GM19240 (cell line): ENCODE measurements around the gene SEPHS1.

ENCODE experiments used
- DNase-seq: peaks from one replicate; pipeline ENCODE4 v3.0.0; 2011; ENCODE audit warnings: low spot score; ENCODE audit not compliant: insufficient read length

The SEPHS1 gene

GRCh38 chr10:13328613-13329012 lies 19.5 kb downstream of the SEPHS1 start:
- DNase-seq = no peak

GRCh38 chr10:13328126-13328525 lies 20.0 kb downstream of the SEPHS1 start:
- no peak for DNase-seq

GRCh38 chr10:13327534-13327933 lies 20.6 kb downstream of the SEPHS1 start:
- DNase-seq = no peak

GRCh38 chr10:13322615-13323148 lies 25.4 kb downstream of the SEPHS1 start:
- no peak for DNase-seq

GRCh38 chr10:13321576-13321975 lies 26.5 kb downstream of the SEPHS1 start:
- no peak for DNase-seq

GRCh38 chr10:13319166-13319565 lies 28.9 kb downstream of the SEPHS1 start:
- no peak for DNase-seq

GRCh38 chr10:13317474-13317873 lies 30.6 kb downstream of the SEPHS1 start:
- DNase-seq = no peak

- DNase-seq = no peak
These were observed 31.3 kb downstream of the SEPHS1 start for GRCh38 chr10:13316635-13317311.

GRCh38 chr10:13315361-13315760 lies 32.7 kb downstream of the SEPHS1 start:
- DNase-seq = no peak

GRCh38 chr10:13311177-13311575 lies 36.9 kb downstream of the SEPHS1 start:
- DNase-seq = no peak

- DNase-seq = no peak
These were observed 37.4 kb downstream of the SEPHS1 start for GRCh38 chr10:13310518-13311176.

GRCh38 chr10:13309792-13310191 lies 38.3 kb downstream of the SEPHS1 start:
- no peak for DNase-seq

GRCh38 chr10:13308096-13308495 lies 40.0 kb downstream of the SEPHS1 start:
- DNase-seq = no peak

GRCh38 chr10:13306103-13306502 lies 42.0 kb downstream of the SEPHS1 start:
- no peak for DNase-seq

GRCh38 chr10:13302821-13303555 lies 45.1 kb downstream of the SEPHS1 start:
- DNase-seq = no peak

GRCh38 chr10:13299437-13300287 lies 48.4 kb downstream of the SEPHS1 start, which contains the start of gene PHYH:
Gene PHYH (minus strand): TSS chr10:13300064. CDS start chr10:13300042, 22 bp downstream.
- peak; percentile 38 for DNase-seq

GRCh38 chr10:13298748-13299436 lies 49.2 kb downstream of the SEPHS1 start:
- no peak for DNase-seq

GRCh38 chr10:13296476-13296875 lies 51.6 kb downstream of the SEPHS1 start:
- DNase-seq = no peak

GRCh38 chr10:13294784-13295183 lies 53.3 kb downstream of the SEPHS1 start:
- no peak for DNase-seq
